Ovary (tissue), 9 donors: Measurements from ENCODE around the gene RRAD. TPM values are rescaled to one million over a fixed set of nuclear protein-coding genes. Genes with fewer than 3 reads are reported as not detected.

Experiments
- DNase-seq, 5 donors: peaks; one replicate each; pipeline ENCODE4 v3.0.0-alpha.2; 2019 to 2020
- H3K27ac ChIP-seq, 2 donors: fragments of 200-600 bp; one replicate each; pipeline versions ENCODE4 v1.5.1 to v1.8.0; 2019 to 2022
- H3K27me3 ChIP-seq: fragments of 200-600 bp; one replicate; pipeline ENCODE4 v1.8.0; 2022
- H3K36me3 ChIP-seq: fragments of 200-600 bp; sonication (generic); one replicate; pipeline ENCODE4 v1.5.1; 2019
- H3K4me1 ChIP-seq: one replicate; pipeline ENCODE4 v1.8.1; 2013; ENCODE audit warnings: mild to moderate bottlenecking, moderate library complexity; ENCODE audit not compliant: insufficient read depth
- H3K4me3 ChIP-seq: fragments of 200-600 bp; sonication (generic); one replicate; pipeline ENCODE4 v1.5.1; 2017
- H3K9me3 ChIP-seq, 2 donors: fragments of 200-600 bp in 1 of 2; sonication (generic) in 1 of 2; one replicate each; pipeline versions ENCODE4 v1.5.1 to v1.8.1; 2013 to 2019; ENCODE audit warnings: mild to moderate bottlenecking in 1 of 2, moderate library complexity in 1 of 2
- CTCF ChIP-seq, 3 donors: fragments of 450-650 bp in 2 of 3; fragments of 200-600 bp in 1 of 3; IDR thresholded peaks; one replicate each; pipeline versions ENCODE4 v1.5.1 to v1.8.0; 2016 to 2022; ENCODE audit warnings: antibody characterized with exemption in 3 of 3, mild to moderate bottlenecking in 1 of 3
- EP300 ChIP-seq: sonication (generic); formaldehyde crosslinking; IDR thresholded peaks from one replicate; pipeline ENCODE4 v1.6.1; 2017; ENCODE audit warnings: antibody characterized with exemption
- POLR2A ChIP-seq: fragments of 450-650 bp; IDR thresholded peaks from one replicate; pipeline ENCODE4 v1.6.1; 2017; ENCODE audit warnings: antibody characterized with exemption, mild to moderate bottlenecking, moderate library complexity
- WGBS, 3 donors: extraction: QIAGEN DNeasy Blood & Tissue Kit in 1 of 3; methylation state at CpG; one replicate each; pipeline versions ENCODE4 v1.1.5 to v1.1.7; 2013 to 2017; 5-methylcytosine and 5-hydroxymethylcytosine counted together
- intact Hi-C, 4 donors: fragments of 100-400 bp; cut with DNase I; formaldehyde crosslinking; loops; one replicate each; pipeline versions ENCODE4 v1.11.0 to v1.15.1; 2022 to 2023
- polyA plus RNA-seq, 2 donors: library from polyadenylated mRNA; stranded (reverse); fragments of 200-250 nt in 1 of 2; fragments of 350-450 nt in 1 of 2; fragmentation: Illumina TruSeq in 1 of 2; extraction: RNeasy Lipid Tissue Mini Kit (QIAGEN cat#74804) in 1 of 2; gene quantifications; one replicate each; pipeline ENCODE4 v1.2.3, GENCODE V29; 2013 to 2014
- total RNA-seq, 7 donors: library from RNA; depleted of rRNA in 2 of 7; stranded (reverse); fragments of >200 nt in 2 of 7; fragmentation: NEBNext Ultra II Directional in 3 of 7; extraction: Animal tissue kit (Norgen Biotek cat#: 25700) in 3 of 7; gene quantifications; one replicate each; pipeline versions ENCODE4 v1.1.0 to v1.2.4, GENCODE V29; 2016 to 2023
- donor health status: DM: no; HTN: no; CAD: no; lungs with moderate emphysema.
- donor health status: DM: no; HTN: no; CAD: no.
- donor health status: Bipolar disorder and iron deficiency.
- donor health status: DM: yes; HTN: yes; CAD: no.
- donor health status: DM: no; HTN: no; CAD: no.
- donor health status: DM: yes; HTN: yes; CAD: no.

RRAD gene
- total and polyA plus RNA-seq, 9 donors: 2.3 to 43.1 (median 12.1) TPM

GRCh38 chr16:66950437-66950836 lies 25.1 kb upstream of the RRAD start:
- TF ChIP-seq CTCF (IDR thresholded peaks at IDR 0.05): no peak
- TF ChIP-seq EP300: no peak
- no peak for TF ChIP-seq POLR2A
- Histone ChIP-seq H3K36me3 (no peaks in the 10 kb centered on the region), H3K4me3 (no peak overlapping the region), H3K4me1 (peaks cover 3% of the 10 kb centered on the region), H3K9me3 (no peaks in the 10 kb centered on the region), H3K27me3 (no peaks in the 10 kb centered on the region), H3K27ac (no peak overlapping the region)
- DNase-seq: no peak
- intact Hi-C loops: loop anchor here in 1 of 4 donors (5.0 kb wide), 1 partner anchor 207 kb away; the partner anchor contains the start of genes FBXL8 and TRADD
- 74 to 83% (median 77%) methylated on average over 2 of the region's 2 CpGs for WGBS, 3 donors

GRCh38 chr16:66949472-66949871 lies 24.1 kb upstream of the RRAD start:
- H3K36me3 ChIP-seq: no peaks in the 10 kb centered on the region
- DNase-seq: no peak
- H3K4me3 ChIP-seq: no peak overlapping the region
- H3K27ac ChIP-seq: no peak overlapping the region
- intact Hi-C loops: no loop called here
- WGBS, 3 donors: 73 to 78% (median 75%) methylated on average over 6 of the region's 6 CpGs
- no peaks in the 10 kb centered on the region for H3K9me3 ChIP-seq
- TF ChIP-seq EP300 (no peak), POLR2A (no peak), CTCF (IDR thresholded peaks at IDR 0.05) (no peak)
- H3K4me1 ChIP-seq: peaks cover 3% of the 10 kb centered on the region
- H3K27me3 ChIP-seq: no peaks in the 10 kb centered on the region

GRCh38 chr16:66948837-66949225 lies 23.5 kb upstream of the RRAD start:
- Histone ChIP-seq H3K9me3 (no peaks in the 10 kb centered on the region), H3K4me1 (peaks cover 3% of the 10 kb centered on the region), H3K27me3 (no peaks in the 10 kb centered on the region), H3K27ac (no peak overlapping the region), H3K4me3 (peak overlapping the region; percentile 49), H3K36me3 (no peaks in the 10 kb centered on the region)
- 7 to 26% (median 8%) methylated on average over 21 of the region's 21 CpGs for WGBS, 3 donors
- no peak for DNase-seq
- intact Hi-C loops: no loop called here
- TF ChIP-seq EP300: no peak
- TF ChIP-seq CTCF (IDR thresholded peaks at IDR 0.05): no peak
- TF ChIP-seq POLR2A: no peak

GRCh38 chr16:66948134-66948836 lies 22.9 kb upstream of the RRAD start:
- 0 to 6% (median 1%) methylated on average over 38 to 44 of the region's 44 CpGs for WGBS, 3 donors
- intact Hi-C loops: no loop called here
- H3K36me3 ChIP-seq: no peaks in the 10 kb centered on the region

More at GRCh38 chr16:66948134-66948836, 22.9 kb upstream of the RRAD start:
- Histone ChIP-seq H3K4me3 (peak overlapping the region; percentile 49), H3K9me3 (no peaks in the 10 kb centered on the region), H3K27ac (peak overlapping the region in 1 of 2 donors; percentile 3), H3K27me3 (no peaks in the 10 kb centered on the region), H3K4me1 (peaks cover 3% of the 10 kb centered on the region)
- peak in 2 of 5 donors; percentile 51 to 57 for DNase-seq
- TF ChIP-seq CTCF (IDR thresholded peaks at IDR 0.05) (no peak), EP300 (no peak), POLR2A (no peak)
